ENCODE measurements around the gene ADGRL4. TPM values are rescaled to one million over a fixed set of nuclear protein-coding genes. Genes with fewer than 3 reads are reported as not detected.

ADGRL4 gene
- total and polyA plus RNA-seq, 2 donors (not counting 3 experiments of a cell fraction or from before 2014, with no cell fraction given), result 140 to 143 TPM

GRCh38 chr1:78855258-78855657 is 151.3 kb downstream of the ADGRL4 start:
- H3K4me2 ChIP-seq (ENCODE audit: insufficient read depth, low read length), result no peak overlapping the region
- no peaks in the 10 kb centered on the region for H4K20me1 ChIP-seq (replicated peaks; ENCODE audit: control insufficient read depth, extremely low read depth, insufficient read depth, low read length)
- H3K27ac ChIP-seq (ENCODE audit: insufficient read depth, low read depth, low read length), result no peak overlapping the region
- no peaks in the 10 kb centered on the region for H3K36me3 ChIP-seq (ENCODE audit: control insufficient read depth in 2 of 2, extremely low read depth in 1 of 2, insufficient read depth in 2 of 2, low read length in 2 of 2)
- dilution Hi-C loops (cut with MboI; ENCODE audit: extremely low pct_ligation_motif_present, low sequenced_read_pairs), result no loop called here
- intact Hi-C loops (cut with micrococcal nuclease), result no loop called here
- H3K27me3 ChIP-seq (ENCODE audit: control insufficient read depth in 2 of 2, insufficient read depth in 2 of 2, low read length in 2 of 2), result no peaks in the 10 kb centered on the region
- H3K9me1 ChIP-seq (replicated peaks; ENCODE audit: control insufficient read depth, extremely low read depth, insufficient read depth, low read length), result no peaks in the 10 kb centered on the region
- POLR2A ChIA-PET, result no interaction called here
- DNase-seq (ENCODE audit: low read depth, low spot score) (no peak), FAIRE-seq (no peak)
- no TSS peak for BruUV-seq (replicated peaks)
- H3K9ac ChIP-seq (replicated peaks; ENCODE audit: extremely low read depth, insufficient read depth, low read length), result no peak overlapping the region
- no peak overlapping the region for H3K4me3 ChIP-seq (replicated peaks in 1 of 3; ENCODE audit: insufficient read depth in 1 of 3, low read depth in 1 of 3, low read length in 3 of 3)
- H3K4me1 ChIP-seq (ENCODE audit: control insufficient read depth, extremely low read depth, insufficient read depth, low read length), result no peaks in the 10 kb centered on the region
- CTCF ChIA-PET, result interaction anchor here (3.0 kb wide), 1 partner anchor 15 kb away, joined by 17 read pairs; no protein-coding TSS in a partner anchor
- H3K79me2 ChIP-seq (ENCODE audit: control insufficient read depth, insufficient read depth, low read length), result no peaks in the 10 kb centered on the region
- TF ChIP-seq MYC (IDR thresholded peaks at IDR 0.05; ENCODE audit: low read depth, low read length) (no peak), JUN (IDR thresholded peaks at IDR 0.05; ENCODE audit: borderline replicate concordance, insufficient read depth, insufficient read length, low read depth) (no peak)
- no peaks in the 10 kb centered on the region for H3K9me3 ChIP-seq (replicated peaks; ENCODE audit: control insufficient read depth, insufficient read depth, low read length)
- H2AFZ ChIP-seq (ENCODE audit: low read depth, low read length), result no peak overlapping the region

- intact Hi-C loops (cut with micrococcal nuclease) (no loop called here), dilution Hi-C loops (cut with MboI; ENCODE audit: extremely low pct_ligation_motif_present, low sequenced_read_pairs) (no loop called here)
- ChIA-PET CTCF (interaction anchor here (1.4 to 3.0 kb wide), 2 partner anchors 15 to 106 kb away, joined by 3 to 17 read pairs; no protein-coding TSS in a partner anchor), POLR2A (no interaction called here)
- no peak overlapping the region for H3K27ac ChIP-seq (ENCODE audit: insufficient read depth, low read depth, low read length)
- DNase-seq (ENCODE audit: low read depth, low spot score) (no peak), FAIRE-seq (no peak)
- H3K79me2 ChIP-seq (ENCODE audit: control insufficient read depth, insufficient read depth, low read length), result no peaks in the 10 kb centered on the region
- H3K27me3 ChIP-seq (ENCODE audit: control insufficient read depth in 2 of 2, insufficient read depth in 2 of 2, low read length in 2 of 2), result no peaks in the 10 kb centered on the region
- no peak overlapping the region for H3K4me3 ChIP-seq (replicated peaks in 1 of 3; ENCODE audit: insufficient read depth in 1 of 3, low read depth in 1 of 3, low read length in 3 of 3)
- no peaks in the 10 kb centered on the region for H3K9me3 ChIP-seq (replicated peaks; ENCODE audit: control insufficient read depth, insufficient read depth, low read length)
- no peaks in the 10 kb centered on the region for H3K4me1 ChIP-seq (ENCODE audit: control insufficient read depth, extremely low read depth, insufficient read depth, low read length)
- no peaks in the 10 kb centered on the region for H3K36me3 ChIP-seq (ENCODE audit: control insufficient read depth in 2 of 2, extremely low read depth in 1 of 2, insufficient read depth in 2 of 2, low read length in 2 of 2)
- no peaks in the 10 kb centered on the region for H4K20me1 ChIP-seq (replicated peaks; ENCODE audit: control insufficient read depth, extremely low read depth, insufficient read depth, low read length)
- H2AFZ ChIP-seq (ENCODE audit: low read depth, low read length), result no peak overlapping the region
- no peak overlapping the region for H3K4me2 ChIP-seq (ENCODE audit: insufficient read depth, low read length)
- no peaks in the 10 kb centered on the region for H3K9me1 ChIP-seq (replicated peaks; ENCODE audit: control insufficient read depth, extremely low read depth, insufficient read depth, low read length)
- no peak for TF ChIP-seq JUN (IDR thresholded peaks at IDR 0.05; ENCODE audit: borderline replicate concordance, insufficient read depth, insufficient read length, low read depth)
- TF ChIP-seq POLR2A (IDR thresholded peaks at IDR 0.05; ENCODE audit: low read depth, low read length), result no peak
- no peak for TF ChIP-seq EZH2 (IDR thresholded peaks at IDR 0.05; ENCODE audit: borderline replicate concordance, low read depth, low read length, severe bottlenecking)
- no peak for TF ChIP-seq CTCF (IDR thresholded peaks at IDR 0.05; ENCODE audit: extremely low read depth in 1 of 2, insufficient read depth in 1 of 2, low read depth in 1 of 2, low read length in 2 of 2)
- TF ChIP-seq MYC (IDR thresholded peaks at IDR 0.05; ENCODE audit: low read depth, low read length), result no peak
- no peak for TF ChIP-seq FOS (IDR thresholded peaks at IDR 0.05; ENCODE audit: borderline replicate concordance, insufficient read depth, low read length)
- BruUV-seq (replicated peaks), result no TSS peak
- H3K9ac ChIP-seq (replicated peaks; ENCODE audit: extremely low read depth, insufficient read depth, low read length), result no peak overlapping the region
Observed at GRCh38 chr1:78854556-78854955, 152.0 kb downstream of the ADGRL4 start.
